Fibroblast of the aortic adventitia (primary cell): Measurements from ENCODE around the gene TRABD2B. TPM values are rescaled to one million over a fixed set of nuclear protein-coding genes. Genes with fewer than 3 reads are reported as not detected.

Experiments used
- DNase-seq: peaks from one replicate; pipeline ENCODE4 v3.0.0-alpha.2; 2010; ENCODE audit warnings: low read depth
- H3K4me3 ChIP-seq: 2 replicates; pipeline ENCODE4 v1.5.1; 2011; ENCODE audit warnings: low read depth, mild to moderate bottlenecking, control low read depth, low read length, moderate library complexity
- total RNA-seq: library from RNA; depleted of rRNA; stranded (reverse); fragments of >200 nt; gene quantifications from 2 replicates; pipeline ENCODE4 v1.2.3, GENCODE V29; 2012; ENCODE audit warnings: low replicate concordance
- TF ChIP-seq, protein P1 (sequence below): IDR thresholded peaks from 2 replicates; pipeline ENCODE4 v1.5.1; 2011; ENCODE audit warnings: mild to moderate bottlenecking, low read length, control low read depth, inconsistent platforms; ENCODE audit not compliant: insufficient read depth

TRABD2B gene
- total RNA-seq, 1 donor, result under 0.01 TPM

DNA sequence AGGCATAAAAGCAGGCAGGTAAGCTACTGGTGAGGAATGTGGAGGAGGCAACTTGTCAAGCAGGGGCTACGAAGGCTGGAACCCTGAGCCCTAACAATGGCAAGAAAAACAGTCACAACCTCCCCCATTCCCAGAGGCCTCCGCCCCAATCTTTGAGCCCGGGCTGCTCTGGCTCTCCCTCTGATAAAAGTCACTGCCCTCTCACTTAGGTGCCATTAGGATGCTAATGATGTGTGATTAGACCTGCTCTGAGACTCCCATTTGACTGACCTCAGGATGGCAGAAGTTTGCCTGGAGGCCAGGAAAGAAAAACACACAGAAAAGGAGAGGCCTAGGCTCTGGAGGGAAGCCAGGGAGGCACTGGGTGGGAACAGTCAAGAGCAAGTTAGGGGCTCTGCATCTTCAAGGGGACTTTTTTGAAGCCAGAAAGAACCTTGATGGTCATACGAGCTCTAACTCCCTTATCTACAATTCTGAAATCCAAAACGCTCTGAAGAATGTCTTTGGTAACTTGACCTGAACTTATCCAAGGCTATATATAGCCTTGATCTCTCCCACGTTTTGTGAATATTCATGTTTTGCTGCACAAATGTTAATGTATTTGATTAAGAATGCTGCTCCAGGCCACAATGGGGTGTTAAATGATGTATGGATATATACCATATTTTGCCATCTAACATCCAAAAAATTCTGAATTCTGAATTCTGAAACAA, 98.9 kb downstream of the TRABD2B start:
- no peak overlapping the region for H3K4me3 ChIP-seq
- DNase-seq, result no peak
- TF ChIP-seq, protein P1, sequence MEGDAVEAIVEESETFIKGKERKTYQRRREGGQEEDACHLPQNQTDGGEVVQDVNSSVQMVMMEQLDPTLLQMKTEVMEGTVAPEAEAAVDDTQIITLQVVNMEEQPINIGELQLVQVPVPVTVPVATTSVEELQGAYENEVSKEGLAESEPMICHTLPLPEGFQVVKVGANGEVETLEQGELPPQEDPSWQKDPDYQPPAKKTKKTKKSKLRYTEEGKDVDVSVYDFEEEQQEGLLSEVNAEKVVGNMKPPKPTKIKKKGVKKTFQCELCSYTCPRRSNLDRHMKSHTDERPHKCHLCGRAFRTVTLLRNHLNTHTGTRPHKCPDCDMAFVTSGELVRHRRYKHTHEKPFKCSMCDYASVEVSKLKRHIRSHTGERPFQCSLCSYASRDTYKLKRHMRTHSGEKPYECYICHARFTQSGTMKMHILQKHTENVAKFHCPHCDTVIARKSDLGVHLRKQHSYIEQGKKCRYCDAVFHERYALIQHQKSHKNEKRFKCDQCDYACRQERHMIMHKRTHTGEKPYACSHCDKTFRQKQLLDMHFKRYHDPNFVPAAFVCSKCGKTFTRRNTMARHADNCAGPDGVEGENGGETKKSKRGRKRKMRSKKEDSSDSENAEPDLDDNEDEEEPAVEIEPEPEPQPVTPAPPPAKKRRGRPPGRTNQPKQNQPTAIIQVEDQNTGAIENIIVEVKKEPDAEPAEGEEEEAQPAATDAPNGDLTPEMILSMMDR, result no peak

DNA sequence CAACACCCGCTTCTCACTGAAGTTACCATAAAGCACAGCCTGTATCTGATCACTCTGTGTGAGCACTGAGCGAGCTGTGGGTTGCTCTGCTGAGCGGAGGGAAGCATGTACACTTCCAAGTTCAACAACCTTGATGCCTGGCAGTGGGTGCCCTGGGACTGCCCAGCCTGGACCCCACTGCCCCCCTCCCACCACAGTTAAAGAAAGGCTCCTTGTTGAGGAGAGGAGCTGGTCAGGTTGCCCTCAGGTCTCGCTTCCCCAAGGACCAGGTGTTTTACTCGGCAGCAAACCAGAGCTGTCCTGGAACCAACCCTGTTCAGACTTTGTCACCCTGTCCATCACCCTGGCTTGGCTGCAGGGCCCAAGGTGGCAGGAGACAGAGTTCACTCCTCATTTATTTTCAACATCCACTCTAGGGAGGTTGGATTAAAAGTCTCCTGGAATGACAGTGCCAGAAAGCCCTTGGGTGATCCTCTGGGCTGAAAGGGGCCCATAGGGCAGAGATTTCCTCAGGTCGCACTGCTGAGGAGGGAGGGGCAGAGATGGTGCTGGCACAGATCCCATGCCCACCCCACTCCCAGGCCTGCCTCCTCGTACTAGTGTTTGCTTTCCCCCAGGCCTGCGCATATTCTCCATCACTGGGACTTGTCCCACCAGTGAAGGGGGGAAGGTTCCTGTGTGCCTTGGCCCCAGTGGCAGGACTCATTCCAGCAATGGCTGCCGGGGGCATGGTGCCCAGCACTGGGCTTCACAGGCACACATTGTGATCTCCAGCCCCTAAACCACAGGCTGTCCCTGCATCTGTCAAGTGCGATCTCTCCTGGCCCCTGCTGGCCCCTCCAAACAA, 101.7 kb downstream of the TRABD2B start:
- H3K4me3 ChIP-seq, result no peak overlapping the region
- no peak for DNase-seq
- TF ChIP-seq, protein P1, result no peak

DNA sequence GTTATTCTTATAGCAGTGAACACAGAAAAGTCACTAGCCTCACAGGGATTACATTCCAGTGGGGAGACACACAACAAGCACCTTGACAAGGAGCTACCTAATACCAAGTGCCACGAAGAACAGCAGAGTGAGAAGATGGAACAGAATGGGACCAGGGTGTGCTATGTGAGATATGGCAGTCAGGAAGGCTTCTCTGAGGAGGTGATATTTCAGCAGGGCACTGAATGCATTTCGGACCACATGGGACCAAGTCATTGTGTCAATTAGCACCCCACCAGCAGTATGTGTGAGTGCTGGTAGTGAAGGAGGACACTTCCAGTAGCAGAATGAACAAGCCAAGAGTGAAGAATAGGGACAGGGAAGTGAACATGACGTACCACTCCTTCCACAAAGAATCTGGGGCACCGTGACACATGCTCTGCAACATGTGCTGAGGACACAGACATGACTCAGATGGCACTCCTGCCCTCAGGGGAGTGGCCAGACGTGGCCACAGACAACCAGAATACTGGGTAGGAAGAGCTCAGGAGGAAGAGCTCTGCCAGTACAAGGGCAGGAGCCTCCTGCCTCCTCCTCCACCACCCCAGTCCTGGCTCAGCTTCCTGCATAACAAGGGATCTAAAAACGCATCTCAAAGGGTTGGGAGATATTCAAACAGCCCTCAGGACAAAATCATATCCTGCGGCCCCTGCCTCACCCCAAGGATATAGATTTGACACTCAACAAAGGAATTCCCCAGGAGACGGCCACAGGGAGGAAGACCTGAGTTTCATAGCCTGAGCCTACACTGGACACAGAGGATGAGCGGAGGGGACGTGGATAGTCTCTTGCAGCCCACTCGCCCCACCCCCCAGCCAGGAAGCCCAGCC, 102.5 kb downstream of the TRABD2B start:
- no peak for DNase-seq
- TF ChIP-seq, protein P1, result no peak
- H3K4me3 ChIP-seq, result no peak overlapping the region

DNA sequence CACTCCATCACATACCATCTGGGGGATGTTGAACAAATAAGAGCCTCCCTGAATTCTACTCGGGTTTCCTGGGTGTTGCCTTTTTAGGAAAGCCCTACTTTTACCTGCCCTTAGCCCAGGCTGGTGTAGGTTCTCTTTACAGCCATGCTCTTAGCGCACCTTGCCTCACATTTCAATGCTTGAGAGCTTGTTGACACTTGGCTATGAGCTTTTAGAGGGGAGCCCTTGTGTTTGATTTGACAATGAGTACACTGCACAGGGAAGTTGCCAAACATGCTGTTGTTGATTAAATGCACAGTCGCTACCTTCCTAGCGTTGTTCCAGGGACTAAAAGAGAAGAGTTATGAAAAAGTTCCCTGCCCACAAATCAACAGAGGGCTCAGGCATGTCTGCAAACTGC, 103.8 kb downstream of the TRABD2B start:
- DNase-seq, result no peak
- TF ChIP-seq, protein P1, result no peak
- no peak overlapping the region for H3K4me3 ChIP-seq

DNA sequence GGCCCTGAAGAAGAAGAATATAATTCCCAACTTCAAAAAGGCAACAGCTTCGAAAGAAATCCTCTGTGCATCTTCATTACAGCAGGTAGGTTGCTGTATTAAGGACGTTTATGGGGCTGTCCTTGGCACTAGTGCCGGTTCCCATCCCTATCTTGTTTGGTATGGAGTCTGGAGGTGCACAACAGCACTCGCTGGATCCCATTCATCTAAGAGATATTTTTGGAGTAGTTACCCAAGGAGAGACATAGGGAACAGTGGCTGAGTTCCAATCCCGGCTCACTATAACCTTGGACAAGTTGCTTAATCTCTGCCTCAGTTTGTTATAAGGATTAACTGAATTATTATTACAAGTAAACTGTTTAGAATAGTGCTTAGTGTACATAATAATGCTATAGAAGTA, 106.4 kb downstream of the TRABD2B start:
- no peak overlapping the region for H3K4me3 ChIP-seq
- no peak for DNase-seq
- TF ChIP-seq, protein P1, result no peak

DNA sequence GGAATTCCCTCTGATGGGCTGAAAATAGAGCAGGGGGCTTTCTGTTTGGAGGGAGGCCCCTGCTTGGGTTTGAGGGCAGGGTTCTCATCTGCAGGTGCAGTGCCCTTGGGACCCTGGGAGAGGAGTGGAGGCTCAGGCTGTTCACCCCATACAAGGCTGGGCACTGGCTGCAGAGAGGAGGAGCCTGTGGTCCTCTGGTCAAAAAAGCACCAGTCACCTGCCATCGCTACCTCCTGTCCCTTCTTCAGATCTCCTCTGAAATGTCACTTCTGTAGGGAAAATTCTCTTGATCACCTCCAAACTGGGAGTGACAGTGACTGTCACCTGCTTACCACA, 108.9 kb downstream of the TRABD2B start:
- no peak for DNase-seq
- H3K4me3 ChIP-seq, result no peak overlapping the region
- TF ChIP-seq, protein P1, result no peak
